Bronchial epithelial cell (primary cell): Measurements from ENCODE around the gene UNC45A. TPM values are rescaled to one million over a fixed set of nuclear protein-coding genes. Genes with fewer than 3 reads are reported as not detected.

Experiments used
- DNase-seq: peaks from one replicate; pipeline ENCODE4 v3.0.0-alpha.2; 2010; ENCODE audit warnings: low read depth
- FAIRE-seq: peaks from 2 replicates; lab custom pipeline; 2011; peaks lifted over from hg19 to GRCh38; lab: Jason Lieb, UNC
- H3K27me3 ChIP-seq: 2 replicates; pipeline ENCODE4 v1.5.1; 2011; ENCODE audit warnings: low read length; ENCODE audit not compliant: control insufficient read depth, insufficient read depth
- H3K36me3 ChIP-seq: 2 replicates; pipeline ENCODE4 v1.5.1; 2011; ENCODE audit warnings: low read length; ENCODE audit not compliant: control insufficient read depth, insufficient read depth
- H3K4me3 ChIP-seq: 2 replicates; pipeline ENCODE4 v1.5.1; 2011; ENCODE audit warnings: mild to moderate bottlenecking, low read depth, low read length, control low read depth
- total RNA-seq: library from RNA; depleted of rRNA; stranded (reverse); fragments of >200 nt; gene quantifications from 2 replicates; pipeline ENCODE4 v1.2.1, GENCODE V29; 2014
- TF ChIP-seq, protein P1 (sequence below): IDR thresholded peaks from 2 replicates; pipeline ENCODE4 v1.5.1; 2011; ENCODE audit warnings: mild to moderate bottlenecking, moderate library complexity, low read length, control low read depth, inconsistent platforms; ENCODE audit not compliant: insufficient read depth, severe bottlenecking

The UNC45A gene
- total RNA-seq, 1 donor from 2014 or later: 64.8 TPM

DNA sequence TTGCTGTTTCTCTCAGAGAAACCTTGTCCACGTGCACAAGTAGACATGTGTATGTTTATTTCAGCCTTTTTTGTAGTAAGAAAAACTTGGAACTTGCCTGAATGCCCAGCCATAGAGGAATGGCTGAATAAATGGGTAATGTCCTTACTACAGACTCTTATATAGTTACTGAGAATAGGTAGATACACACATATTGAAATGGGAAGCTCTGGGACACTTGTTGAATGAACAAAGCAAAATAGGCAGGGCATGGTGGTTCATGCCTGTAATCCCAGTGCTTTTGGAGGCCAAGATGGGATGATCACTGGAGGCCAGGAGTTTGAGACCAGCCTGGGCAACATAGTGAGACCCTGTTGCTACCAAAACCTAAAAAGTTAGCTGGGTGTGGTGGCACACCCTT lies 1.7 kb downstream of the UNC45A start:
- no peaks in the 10 kb centered on the region for H3K27me3 ChIP-seq
- TF ChIP-seq, protein P1, sequence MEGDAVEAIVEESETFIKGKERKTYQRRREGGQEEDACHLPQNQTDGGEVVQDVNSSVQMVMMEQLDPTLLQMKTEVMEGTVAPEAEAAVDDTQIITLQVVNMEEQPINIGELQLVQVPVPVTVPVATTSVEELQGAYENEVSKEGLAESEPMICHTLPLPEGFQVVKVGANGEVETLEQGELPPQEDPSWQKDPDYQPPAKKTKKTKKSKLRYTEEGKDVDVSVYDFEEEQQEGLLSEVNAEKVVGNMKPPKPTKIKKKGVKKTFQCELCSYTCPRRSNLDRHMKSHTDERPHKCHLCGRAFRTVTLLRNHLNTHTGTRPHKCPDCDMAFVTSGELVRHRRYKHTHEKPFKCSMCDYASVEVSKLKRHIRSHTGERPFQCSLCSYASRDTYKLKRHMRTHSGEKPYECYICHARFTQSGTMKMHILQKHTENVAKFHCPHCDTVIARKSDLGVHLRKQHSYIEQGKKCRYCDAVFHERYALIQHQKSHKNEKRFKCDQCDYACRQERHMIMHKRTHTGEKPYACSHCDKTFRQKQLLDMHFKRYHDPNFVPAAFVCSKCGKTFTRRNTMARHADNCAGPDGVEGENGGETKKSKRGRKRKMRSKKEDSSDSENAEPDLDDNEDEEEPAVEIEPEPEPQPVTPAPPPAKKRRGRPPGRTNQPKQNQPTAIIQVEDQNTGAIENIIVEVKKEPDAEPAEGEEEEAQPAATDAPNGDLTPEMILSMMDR: no peak
- peaks cover 24% of the 10 kb centered on the region for H3K36me3 ChIP-seq
- no peak overlapping the region for H3K4me3 ChIP-seq
- FAIRE-seq (no peak), DNase-seq (no peak)

DNA sequence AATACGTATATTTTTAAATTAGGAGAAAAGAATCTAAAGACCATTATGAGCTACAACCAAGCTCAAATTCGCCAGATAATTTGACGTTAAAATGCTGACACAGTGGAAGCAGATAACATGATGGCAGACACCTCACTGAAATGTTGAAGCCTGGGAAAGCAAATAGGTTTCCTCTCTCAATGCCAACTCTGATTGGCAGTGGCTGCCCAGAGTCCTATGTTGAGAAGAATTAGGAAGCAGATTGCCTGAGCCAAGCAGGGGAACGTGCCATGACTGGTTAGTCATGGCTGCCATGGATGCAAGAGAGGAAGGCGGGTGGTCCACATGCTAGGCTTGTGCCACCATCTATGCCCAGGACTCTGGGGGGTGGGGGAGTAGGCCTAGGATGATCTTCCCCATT lies 3.2 kb downstream of the UNC45A start:
- Histone ChIP-seq H3K36me3 (peaks cover 35% of the 10 kb centered on the region), H3K4me3 (no peak overlapping the region), H3K27me3 (no peaks in the 10 kb centered on the region)
- DNase-seq: no peak
- no peak for FAIRE-seq
- TF ChIP-seq, protein P1: no peak

DNA sequence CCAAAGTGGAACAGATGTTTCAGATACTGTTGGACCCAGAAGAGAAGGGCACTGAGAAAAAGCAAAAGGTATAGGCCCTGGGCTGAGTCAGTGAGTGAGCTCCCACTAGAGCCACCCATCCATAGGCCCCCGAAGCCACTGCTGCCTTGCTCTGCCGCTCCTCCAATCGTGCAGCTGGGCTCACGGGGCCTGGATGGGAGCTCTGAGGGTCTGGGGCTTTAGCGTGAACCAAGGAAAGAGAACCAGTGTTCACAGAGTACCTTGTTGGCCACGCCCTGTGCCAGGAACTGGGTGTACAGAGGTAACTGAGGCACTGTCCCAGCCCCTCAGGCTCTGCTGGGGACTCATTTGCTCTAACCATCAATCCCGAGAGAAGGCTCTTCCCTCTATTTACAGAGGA lies 4.7 kb downstream of the UNC45A start:
- TF ChIP-seq, protein P1: no peak
- FAIRE-seq: no peak
- Histone ChIP-seq H3K27me3 (no peaks in the 10 kb centered on the region), H3K4me3 (no peak overlapping the region), H3K36me3 (peaks cover 42% of the 10 kb centered on the region)
- DNase-seq: no peak

DNA sequence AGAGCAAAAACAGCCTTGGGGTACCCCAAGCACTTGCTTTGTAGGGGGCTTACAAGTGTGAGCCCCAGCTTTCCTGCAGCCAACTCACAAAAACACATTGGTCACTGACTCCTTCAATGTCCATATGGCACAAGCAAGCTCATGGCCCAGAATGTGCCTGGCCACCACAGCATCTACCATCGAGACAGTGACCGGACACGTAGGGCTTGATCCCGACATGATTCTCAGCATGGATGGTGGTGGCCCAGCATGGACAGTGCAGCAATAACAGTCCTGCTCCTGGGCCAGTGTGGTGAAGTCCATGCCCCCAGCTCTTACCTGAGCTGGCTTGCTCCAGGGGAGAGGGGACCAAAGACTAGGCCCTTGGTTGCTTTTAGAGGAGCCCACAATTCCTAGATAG lies 6.0 kb downstream of the UNC45A start:
- peaks cover 45% of the 10 kb centered on the region for H3K36me3 ChIP-seq

DNA sequence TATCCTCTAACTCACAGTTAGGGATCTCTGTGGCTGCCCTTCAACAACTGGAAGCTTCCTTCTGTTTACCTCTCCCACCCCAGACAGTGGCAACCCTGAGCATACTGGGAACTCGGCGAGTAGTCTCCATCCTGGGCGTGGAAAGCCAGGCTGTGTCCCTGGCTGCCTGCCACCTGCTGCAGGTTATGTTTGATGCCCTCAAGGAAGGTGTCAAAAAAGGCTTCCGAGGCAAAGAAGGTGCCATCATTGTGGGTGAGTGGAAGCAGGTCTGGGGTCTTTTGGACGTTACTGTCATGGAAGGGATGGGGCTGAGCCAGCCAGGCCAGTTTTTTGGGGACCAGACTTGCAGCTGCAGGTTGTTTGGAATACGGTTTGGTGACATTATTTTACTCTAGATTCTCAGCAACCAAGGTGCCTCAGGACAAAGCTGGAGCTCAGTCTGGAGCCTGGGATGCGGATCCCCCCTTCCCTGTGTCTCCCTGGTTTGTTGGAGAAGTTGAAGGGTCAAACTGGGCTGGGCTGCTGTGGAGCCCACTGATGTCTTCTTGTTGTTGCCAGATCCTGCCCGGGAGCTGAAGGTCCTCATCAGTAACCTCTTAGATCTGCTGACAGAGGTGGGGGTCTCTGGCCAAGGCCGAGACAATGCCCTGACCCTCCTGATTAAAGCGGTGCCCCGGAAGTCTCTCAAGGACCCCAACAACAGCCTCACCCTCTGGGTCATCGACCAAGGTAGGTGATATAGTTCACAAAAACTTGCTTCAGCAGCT lies 7.5 kb downstream of the UNC45A start:
- Histone ChIP-seq H3K27me3 (no peaks in the 10 kb centered on the region), H3K36me3 (peaks cover 48% of the 10 kb centered on the region), H3K4me3 (no peak overlapping the region)
- no peak for FAIRE-seq
- DNase-seq: no peak
- TF ChIP-seq, protein P1: no peak

More for the DNA sequence above, 6.0 kb downstream of the UNC45A start:
- H3K4me3 ChIP-seq: no peak overlapping the region
- no peaks in the 10 kb centered on the region for H3K27me3 ChIP-seq
- DNase-seq: no peak
- no peak for FAIRE-seq
- TF ChIP-seq, protein P1: no peak
